T-helper 17 cell (primary cell): Measurements from ENCODE around the gene ZDHHC7. TPM values are rescaled to one million over a fixed set of nuclear protein-coding genes. Genes with fewer than 3 reads are reported as not detected.
"Not testable (repeated sequence)": the region's sequence is repeated elsewhere in the genome, so short reads cannot be mapped to it uniquely, and the experiment has no call there.

ENCODE experiments used
- ATAC-seq: fragments of 150-1000 bp; cut with Tn5 transposase; 2 replicates; pipeline ENCODE4 v1.10.0; 2021; ENCODE audit warnings: mild to moderate bottlenecking, moderate library complexity
- DNase-seq, 3 donors: peaks; one replicate each; pipeline versions ENCODE4 v3.0.0 to v3.0.0-alpha.2; 2020 to 2021
- H3K9me3 ChIP-seq: one replicate; pipeline ENCODE4 v1.7.0; 2013; ENCODE audit warnings: low read length, mild to moderate bottlenecking; ENCODE audit not compliant: control insufficient read depth, poor library complexity, severe bottlenecking
- H3K27ac Mint-ChIP-seq: one replicate; pipeline ENCODE4 v1.8.0; 2022; ENCODE audit warnings: mild to moderate bottlenecking, moderate library complexity, mixed read lengths
- H3K27me3 Mint-ChIP-seq: one replicate; pipeline ENCODE4 v1.8.0; 2022; ENCODE audit warnings: mixed read lengths
- H3K36me3 Mint-ChIP-seq: one replicate; pipeline ENCODE4 v1.8.0; 2022; ENCODE audit warnings: low read depth, mixed read lengths
- H3K4me1 Mint-ChIP-seq: one replicate; pipeline ENCODE4 v1.8.0; 2022; ENCODE audit warnings: mild to moderate bottlenecking, mixed read lengths
- H3K4me3 Mint-ChIP-seq: one replicate; pipeline ENCODE4 v1.8.0; 2022; ENCODE audit warnings: mild to moderate bottlenecking, moderate library complexity, mixed read lengths
- total RNA-seq, 4 donors: library from RNA in 2 of 4; stranded (reverse) in 2 of 4; gene quantifications; one replicate each; pipeline ENCODE4 v1.2.3 and lab custom pipeline; 2022 to 2026

ZDHHC7 gene
- total RNA-seq, 2 donors from 2014 or later: 35.4 to 46.6 TPM

- Mint-ChIP-seq H3K27me3 (no peaks in the 10 kb centered on the region), H3K27ac (no peak overlapping the region), H3K36me3 (no peaks in the 10 kb centered on the region), H3K4me1 (peaks cover 7% of the 10 kb centered on the region), H3K4me3 (no peak overlapping the region)
- ATAC-seq (peak; percentile 91), DNase-seq (peak; percentile 39 to 66 (median 49))
- no peaks in the 10 kb centered on the region for H3K9me3 ChIP-seq
Measured at GRCh38 chr16:84952335-84953189, 58.8 kb downstream of the ZDHHC7 start.

- DNase-seq (peak in 1 of 3 donors; percentile 19), ATAC-seq (peak; percentile 53)
- no peaks in the 10 kb centered on the region for H3K27me3 Mint-ChIP-seq
- peaks cover 7% of the 10 kb centered on the region for H3K4me1 Mint-ChIP-seq
- no peak overlapping the region for H3K4me3 Mint-ChIP-seq
- H3K36me3 Mint-ChIP-seq: no peaks in the 10 kb centered on the region
- no peaks in the 10 kb centered on the region for H3K9me3 ChIP-seq
- no peak overlapping the region for H3K27ac Mint-ChIP-seq
Measured at GRCh38 chr16:84950906-84951305, 60.4 kb downstream of the ZDHHC7 start.

- Mint-ChIP-seq H3K4me1 (peaks cover 7% of the 10 kb centered on the region), H3K4me3 (no peak overlapping the region), H3K36me3 (no peaks in the 10 kb centered on the region), H3K27me3 (no peaks in the 10 kb centered on the region), H3K27ac (no peak overlapping the region)
- DNase-seq (no peak), ATAC-seq (no peak)
- H3K9me3 ChIP-seq: no peaks in the 10 kb centered on the region
Measured at GRCh38 chr16:84949772-84950436, 61.4 kb downstream of the ZDHHC7 start.

- no peak overlapping the region for H3K27ac Mint-ChIP-seq
Measured at GRCh38 chr16:84948851-84949610, 62.3 kb downstream of the ZDHHC7 start.

DNA sequence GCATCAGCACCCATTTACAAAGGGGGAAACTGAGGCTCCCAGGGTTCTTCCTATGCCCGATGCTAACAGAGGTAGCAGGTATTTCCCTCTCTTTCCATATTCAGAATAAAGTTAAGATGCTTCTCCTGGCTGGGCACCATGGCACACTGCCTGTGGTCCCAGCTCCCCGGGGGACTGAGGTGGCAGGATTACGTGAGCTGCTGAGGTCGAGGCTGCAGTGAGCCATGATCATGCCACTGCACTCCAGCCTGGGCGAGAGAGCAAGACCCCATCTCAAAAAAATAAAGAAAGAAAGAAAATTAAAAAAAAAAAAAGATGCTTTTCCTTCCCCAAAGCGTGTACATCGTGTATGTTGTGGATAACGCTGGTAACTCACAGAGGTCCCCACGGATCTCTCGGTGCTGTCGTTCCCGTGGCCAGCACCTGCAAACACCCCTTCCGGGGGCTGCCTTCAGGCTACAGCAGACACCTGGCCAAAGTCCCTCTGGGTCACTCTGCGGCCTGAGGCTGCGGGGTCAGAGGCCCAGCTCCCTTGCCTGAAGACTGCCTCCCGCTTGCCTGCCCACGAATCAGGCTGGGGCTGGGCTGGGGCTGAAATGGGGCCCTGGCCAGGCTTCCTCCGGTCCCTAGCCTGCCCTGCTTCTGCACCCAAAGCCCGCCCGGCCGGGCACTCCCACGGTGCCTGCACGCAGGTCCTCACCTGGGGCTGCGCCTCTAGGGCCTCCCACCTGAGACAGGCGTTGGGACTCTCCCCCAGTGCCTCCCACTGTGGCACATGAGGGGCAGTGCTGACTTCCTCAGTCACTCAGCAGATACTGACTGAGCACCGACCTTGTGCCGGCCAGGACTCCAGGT is 63.1 kb downstream of the ZDHHC7 start:
- no peak for ATAC-seq

More at GRCh38 chr16:84948851-84949610, 62.3 kb downstream of the ZDHHC7 start:
- no peaks in the 10 kb centered on the region for H3K9me3 ChIP-seq
- Mint-ChIP-seq H3K4me3 (no peak overlapping the region), H3K4me1 (peaks cover 7% of the 10 kb centered on the region), H3K36me3 (no peaks in the 10 kb centered on the region), H3K27me3 (peaks cover 8% of the 10 kb centered on the region)
- DNase-seq (no peak), ATAC-seq (peak; percentile 17)

GRCh38 chr16:84947022-84947421 is 64.3 kb downstream of the ZDHHC7 start:
- Mint-ChIP-seq H3K4me1 (peaks cover 3% of the 10 kb centered on the region), H3K36me3 (no peaks in the 10 kb centered on the region), H3K27me3 (peaks cover 23% of the 10 kb centered on the region), H3K27ac (no peak overlapping the region), H3K4me3 (no peak overlapping the region)
- no peak for ATAC-seq
- DNase-seq: no peak
- H3K9me3 ChIP-seq: no peaks in the 10 kb centered on the region

More for the DNA sequence above, 63.1 kb downstream of the ZDHHC7 start:
- Mint-ChIP-seq H3K4me1 (peaks cover 7% of the 10 kb centered on the region), H3K27me3 (peaks cover 16% of the 10 kb centered on the region), H3K4me3 (no peak overlapping the region), H3K27ac (no peak overlapping the region), H3K36me3 (no peaks in the 10 kb centered on the region)
- DNase-seq: no peak
- H3K9me3 ChIP-seq: no peaks in the 10 kb centered on the region

DNA sequence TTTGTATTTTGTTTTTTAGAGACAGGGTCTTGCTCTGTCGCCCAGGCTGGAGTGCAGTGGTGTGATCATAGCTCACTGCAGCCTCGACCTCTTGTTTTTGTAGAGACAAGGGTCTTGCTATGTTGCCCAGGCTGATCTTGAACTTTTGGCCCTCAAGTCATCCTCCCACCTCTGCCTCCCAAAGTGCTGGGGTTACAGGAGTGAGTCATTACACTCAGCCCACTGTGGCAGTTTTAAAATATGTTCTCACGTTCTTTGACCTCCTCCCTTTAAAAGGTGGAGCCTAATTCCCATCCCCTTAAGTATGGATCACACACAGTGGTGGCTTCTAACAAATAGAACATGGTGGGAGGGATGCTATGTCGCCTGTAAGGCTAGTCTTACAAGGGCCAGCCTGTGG is 67.7 kb downstream of the ZDHHC7 start:
- Mint-ChIP-seq H3K4me3 (no peak overlapping the region), H3K4me1 (no peaks in the 10 kb centered on the region), H3K36me3 (no peaks in the 10 kb centered on the region), H3K27ac (no peak overlapping the region), H3K27me3 (peaks cover 32% of the 10 kb centered on the region)
- no peak for DNase-seq
- no peaks in the 10 kb centered on the region for H3K9me3 ChIP-seq
- no peak for ATAC-seq

- ATAC-seq (no peak), DNase-seq (no peak)
- Mint-ChIP-seq H3K4me1 (no peaks in the 10 kb centered on the region), H3K4me3 (no peak overlapping the region), H3K36me3 (no peaks in the 10 kb centered on the region), H3K27ac (no peak overlapping the region), H3K27me3 (peaks cover 35% of the 10 kb centered on the region)
- no peaks in the 10 kb centered on the region for H3K9me3 ChIP-seq
Measured at GRCh38 chr16:84942786-84943185, 68.5 kb downstream of the ZDHHC7 start.

- H3K4me3 Mint-ChIP-seq: no peak overlapping the region
- ATAC-seq (no peak), DNase-seq (no peak)
- no peaks in the 10 kb centered on the region for H3K4me1 Mint-ChIP-seq
- H3K36me3 Mint-ChIP-seq: no peaks in the 10 kb centered on the region
- H3K9me3 ChIP-seq: no peaks in the 10 kb centered on the region
- peaks cover 36% of the 10 kb centered on the region for H3K27me3 Mint-ChIP-seq
- no peak overlapping the region for H3K27ac Mint-ChIP-seq
Measured at GRCh38 chr16:84941921-84942320, 69.4 kb downstream of the ZDHHC7 start.

DNA sequence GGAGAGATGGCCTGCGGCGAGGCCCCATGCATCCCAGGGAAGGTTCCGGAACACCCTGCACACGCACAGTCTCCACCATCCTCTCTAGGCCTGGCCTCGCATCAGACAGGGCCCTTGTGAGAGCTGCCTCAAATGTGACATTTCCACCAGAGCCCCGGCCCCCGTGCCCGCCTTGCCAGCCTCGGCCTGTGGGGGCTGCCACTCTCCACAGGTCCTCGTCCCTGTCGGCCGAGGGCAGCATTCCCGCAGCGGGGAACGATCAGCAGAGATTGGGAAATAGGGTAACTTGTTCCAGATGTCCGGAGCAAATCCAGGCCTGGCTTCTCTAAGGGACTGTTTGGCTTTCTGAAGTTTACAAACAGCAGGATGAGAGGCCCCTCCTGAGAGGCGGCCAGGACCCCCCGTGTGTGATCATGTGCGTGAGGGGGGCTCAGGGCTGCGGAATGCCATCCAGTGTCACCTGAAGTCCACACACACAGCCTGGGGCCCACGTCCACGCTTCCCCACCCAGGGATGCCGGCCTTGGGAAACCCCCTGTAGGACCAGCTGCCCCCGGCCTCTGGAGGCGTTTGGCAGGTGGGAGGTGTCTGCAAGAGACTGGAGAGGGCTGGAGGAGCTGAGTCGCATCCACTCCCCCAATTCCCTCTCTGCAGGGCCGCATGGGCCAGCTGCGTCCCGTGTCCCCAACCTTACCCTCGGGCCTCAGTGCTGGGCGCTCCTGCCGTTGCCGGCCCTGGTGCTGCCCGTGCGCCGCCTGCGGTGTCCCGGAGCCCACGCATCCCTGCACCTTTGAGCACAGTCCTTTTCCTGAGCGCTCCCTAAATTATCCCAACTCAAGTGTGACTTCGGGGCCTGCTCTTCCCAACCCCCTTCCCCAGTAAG is 70.4 kb downstream of the ZDHHC7 start:
- H3K4me3 Mint-ChIP-seq: no peak overlapping the region
- no peak for ATAC-seq
- DNase-seq: no peak
- H3K27ac Mint-ChIP-seq: no peak overlapping the region
- no peaks in the 10 kb centered on the region for H3K36me3 Mint-ChIP-seq
- H3K4me1 Mint-ChIP-seq: no peaks in the 10 kb centered on the region
- H3K9me3 ChIP-seq: no peaks in the 10 kb centered on the region
- peaks cover 36% of the 10 kb centered on the region for H3K27me3 Mint-ChIP-seq

- not testable (repeated sequence) for H3K4me1 Mint-ChIP-seq, H3K9me3 ChIP-seq, ATAC-seq, H3K4me3 Mint-ChIP-seq, DNase-seq, H3K36me3 Mint-ChIP-seq, H3K27ac Mint-ChIP-seq
- peaks cover 23% of the 10 kb centered on the region for H3K27me3 Mint-ChIP-seq
Measured at GRCh38 chr16:84938616-84939015, 72.7 kb downstream of the ZDHHC7 start.
